Stimulated activated CD4-positive, alpha-beta T cell treated with anti-CD3 and anti-CD28 coated beads, Interleukin-1b, Interleukin-23, amount 100 ng/mL, for 1 hour (primary cell): ENCODE results near the gene UFL1.

ENCODE experiments used
- DNase-seq, 2 donors: peaks; one replicate each; pipeline ENCODE4 v3.0.0-alpha.2; 2020; ENCODE audit warnings: low read depth in 2 of 2

The UFL1 gene

DNA sequence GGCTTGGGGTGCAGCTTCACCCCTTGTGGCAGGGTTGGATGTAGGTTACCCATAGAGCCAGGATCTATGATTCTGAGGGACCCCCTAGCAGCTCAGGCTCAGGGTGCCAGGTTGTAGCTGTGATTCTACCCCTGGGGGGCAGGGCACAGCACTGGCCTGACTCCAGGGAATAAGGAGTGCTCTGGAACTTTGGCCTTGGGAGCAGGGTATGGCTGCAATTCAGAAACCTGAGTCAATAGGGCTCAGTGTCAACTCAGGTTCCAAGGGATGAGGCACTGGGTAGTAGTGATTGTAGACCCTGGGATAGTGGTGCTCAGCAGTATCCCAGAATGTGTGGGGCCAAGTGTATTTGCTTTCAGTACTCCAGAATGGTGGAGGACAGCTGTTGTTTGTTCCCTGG, 49.9 kb downstream of the UFL1 start:
- DNase-seq = no peak

DNA sequence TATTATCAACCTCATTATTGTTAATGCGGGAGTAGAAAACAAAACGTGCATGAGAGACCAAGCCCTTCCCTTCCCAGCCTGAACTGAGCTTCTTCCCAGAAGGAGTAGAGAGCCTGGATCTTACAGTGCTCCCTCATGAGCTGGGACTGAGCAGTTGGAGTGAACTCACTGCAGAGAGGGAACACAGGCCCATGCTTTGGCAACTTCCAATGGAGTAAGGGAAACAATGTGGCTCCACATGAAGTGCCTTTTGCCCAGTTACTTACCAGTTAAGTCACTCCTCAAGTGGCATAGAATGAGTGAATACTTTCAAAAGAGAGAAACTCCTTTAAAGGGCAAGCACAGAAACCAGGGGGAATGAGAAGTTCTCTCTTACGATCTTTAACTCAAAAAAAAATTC, 53.8 kb downstream of the UFL1 start:
- DNase-seq = no peak

DNA sequence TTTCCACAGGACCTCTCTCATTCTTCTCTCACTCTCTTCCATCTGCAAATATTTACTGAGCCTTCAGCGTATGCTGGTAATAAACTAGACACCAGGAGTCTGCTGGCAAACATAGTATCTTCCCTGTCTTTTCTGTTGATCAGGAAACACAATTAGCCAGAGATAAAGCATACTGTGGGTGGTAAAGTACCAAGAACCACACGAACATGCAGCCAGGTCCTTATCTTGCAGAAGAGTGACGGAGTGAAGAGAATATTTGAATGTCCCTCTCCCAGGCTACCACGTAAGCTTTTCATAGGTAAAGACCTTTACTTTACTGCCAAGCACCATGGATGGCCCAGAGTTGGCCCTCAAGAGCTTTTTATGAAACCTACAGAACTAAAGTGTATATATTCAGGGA, 54.6 kb downstream of the UFL1 start:
- DNase-seq = no peak

DNA sequence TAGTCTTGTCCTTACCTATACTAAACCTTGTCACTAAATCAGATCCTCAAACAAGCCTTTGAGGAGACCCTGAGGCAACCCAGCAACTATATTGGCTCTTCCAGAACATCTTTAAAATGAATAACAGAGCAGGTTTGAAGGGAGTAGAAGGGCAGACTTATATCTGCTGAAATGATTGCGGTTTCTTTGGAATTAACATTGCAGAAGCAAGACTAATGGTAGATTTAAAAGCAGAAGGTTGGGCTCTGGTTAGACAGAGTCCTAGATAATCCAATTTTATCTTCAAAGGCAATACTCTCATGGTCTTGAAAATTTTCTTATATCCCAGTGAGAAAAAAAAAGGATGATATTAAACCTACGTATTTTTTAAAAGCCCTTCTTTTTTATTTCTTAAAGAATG, 60.4 kb downstream of the UFL1 start:
- DNase-seq = no peak

DNA sequence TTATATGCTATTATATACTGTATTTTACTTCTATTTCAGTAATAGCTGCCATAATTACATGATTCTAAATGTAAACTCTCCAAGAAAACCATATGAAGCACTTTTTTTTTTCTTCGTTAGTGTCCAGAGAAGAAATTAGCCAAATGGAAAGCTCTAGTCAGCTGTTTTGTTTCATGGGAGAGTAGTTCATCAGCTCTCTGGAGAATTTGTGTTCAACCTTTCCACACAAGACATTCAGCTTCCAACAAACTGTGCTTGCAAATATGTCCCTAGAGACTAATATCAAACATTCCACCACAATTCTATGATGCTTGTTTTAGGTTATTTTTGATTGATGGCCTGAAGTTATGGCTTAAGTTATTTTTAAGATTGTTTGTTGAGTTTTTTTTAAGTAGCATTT, 60.8 kb downstream of the UFL1 start:
- no peak for DNase-seq

DNA sequence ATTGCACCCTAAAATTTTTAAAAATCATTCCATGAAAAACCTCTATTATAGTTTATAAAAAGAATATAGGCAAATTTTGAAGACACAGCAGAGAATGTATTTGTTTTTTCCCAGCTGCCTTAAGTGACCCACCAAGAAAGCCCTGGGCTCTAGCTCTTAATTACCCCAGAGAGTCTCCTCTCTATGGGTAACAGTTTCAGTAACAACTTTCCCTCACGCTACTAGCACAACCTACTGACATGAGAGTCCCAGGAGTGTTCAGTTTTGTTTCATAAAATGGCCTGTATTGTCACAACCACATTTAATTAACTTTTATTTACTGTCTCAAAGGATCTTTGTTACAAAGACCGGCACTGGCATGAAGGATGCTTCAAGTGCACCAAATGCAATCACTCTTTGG, 82.8 kb downstream of the UFL1 start:
- no peak for DNase-seq
